Endothelial cell of umbilical vein (primary cell): ENCODE measurements around the gene DAZAP1.

Experiments
- CTCF ChIP-seq, 2 donors: IDR thresholded peaks; 1 replicate in 1 of 2; 2 replicates in 1 of 2; pipeline ENCODE4 v1.5.1; 2011; ENCODE audit warnings: low read length in 2 of 2, mild to moderate bottlenecking in 2 of 2, moderate library complexity in 2 of 2, control low read depth in 1 of 2, inconsistent platforms in 1 of 2, low read depth in 1 of 2; ENCODE audit not compliant: insufficient read depth in 1 of 2; ENCODE audit errors: extremely low read depth in 1 of 2
- JUN ChIP-seq: IDR thresholded peaks from 2 replicates; pipeline ENCODE4 v1.6.1; 2011; ENCODE audit warnings: borderline replicate concordance, low read depth; ENCODE audit not compliant: insufficient read length, insufficient read depth
- POLR2A ChIP-seq: IDR thresholded peaks from 2 replicates; pipeline ENCODE4 v1.6.1; 2012; ENCODE audit warnings: low read depth, mild to moderate bottlenecking, control low read depth, low read length

GRCh38 chr19:1467490-1468273, 60.3 kb downstream of the DAZAP1 start:
- TF ChIP-seq CTCF (IDR thresholded peaks at IDR 0.05; ENCODE audit: extremely low read depth in 1 of 2, insufficient read depth in 1 of 2, low read depth in 1 of 2, low read length in 2 of 2) = no peak
- TF ChIP-seq POLR2A = no peak
- no peak for TF ChIP-seq JUN
